Transverse colon (tissue), 4 donors: ENCODE results near the gene SNX15. TPM values are rescaled to one million over a fixed set of nuclear protein-coding genes. Genes with fewer than 3 reads are reported as not detected.

ENCODE experiments used
- DNase-seq: peaks from one replicate; pipeline ENCODE4 v3.0.0-alpha.2; 2019
- H3K27ac ChIP-seq, 4 donors: fragments of 200-600 bp; sonication (generic); 2 replicates each; pipeline ENCODE4 v1.5.1; 2016 to 2018; ENCODE audit warnings: inconsistent platforms in 4 of 4
- H3K27me3 ChIP-seq: fragments of 200-600 bp; sonication (generic); 2 replicates; pipeline ENCODE4 v1.5.1; 2017; ENCODE audit warnings: inconsistent platforms
- H3K36me3 ChIP-seq, 4 donors: fragments of 200-600 bp; sonication (generic); 2 replicates each; pipeline ENCODE4 v1.5.1; 2017 to 2019; ENCODE audit warnings: inconsistent platforms in 4 of 4
- H3K4me1 ChIP-seq, 4 donors: fragments of 200-600 bp; sonication (generic); 2 replicates each; pipeline ENCODE4 v1.5.1; 2017 to 2020; ENCODE audit warnings: inconsistent platforms in 4 of 4
- H3K4me3 ChIP-seq, 4 donors: fragments of 200-600 bp; sonication (generic); 1 replicate in 1 of 4; 2 replicates in 3 of 4; pipeline versions ENCODE4 v1.5.1 to v1.6.1; 2017 to 2019; ENCODE audit warnings: inconsistent platforms in 4 of 4
- H3K9me3 ChIP-seq, 2 donors: fragments of 200-600 bp; sonication (generic); 2 replicates each; pipeline ENCODE4 v1.5.1; 2017 to 2019; ENCODE audit warnings: inconsistent platforms in 2 of 2
- CTCF ChIP-seq, 5 experiments: fragments of 200-600 bp in 3 of 5; fragments of 450-650 bp in 2 of 5; sonication (generic) in 3 of 5; IDR thresholded peaks; 1 replicate in 2 of 5; 2 replicates in 3 of 5; pipeline ENCODE4 v1.5.1; 2016 to 2017; ENCODE audit warnings: antibody characterized with exemption in 5 of 5, inconsistent platforms in 3 of 5, mild to moderate bottlenecking in 2 of 5, moderate library complexity in 1 of 5
- EP300 ChIP-seq: sonication (generic); formaldehyde crosslinking; IDR thresholded peaks from one replicate; pipeline ENCODE4 v1.6.1; 2017; ENCODE audit warnings: antibody characterized with exemption, low read depth
- POLR2A ChIP-seq: fragments of 450-650 bp; IDR thresholded peaks from one replicate; pipeline ENCODE4 v1.6.1; 2016; ENCODE audit warnings: antibody characterized with exemption, mild to moderate bottlenecking, moderate library complexity
- POLR2AphosphoS5 ChIP-seq, 3 donors: sonication (generic); formaldehyde crosslinking; IDR thresholded peaks; one replicate each; pipeline ENCODE4 v1.6.1; 2016; ENCODE audit warnings: antibody characterized with exemption in 3 of 3
- WGBS, 2 donors: methylation state at CpG; one replicate each; pipeline ENCODE4 v1.1.5; 2018; ENCODE audit warnings: low coverage in 1 of 2; 5-methylcytosine and 5-hydroxymethylcytosine counted together
- in situ Hi-C, 4 donors: fragments of 200-750 bp; cut with MboI; loops; one replicate each; pipeline versions ENCODE4 v1.15.0 to v1.15.1; 2017; ENCODE audit warnings: low sequenced_read_pairs in 3 of 4, low pct_ligation_motif_present in 1 of 4, low pct_unique_long_range_greater_than_20kb in 1 of 4
- intact Hi-C: fragments of 100-400 bp; cut with DNase I; formaldehyde crosslinking; loops from one replicate; pipeline ENCODE4 v1.15.1; 2023; ENCODE audit warnings: low total_unique reads
- total RNA-seq, 4 donors: library from RNA; depleted of rRNA; stranded (reverse); fragments of >200 nt; gene quantifications; one replicate each; pipeline ENCODE4 v1.1.0, GENCODE V29; 2016

The SNX15 gene
- total RNA-seq, 4 donors from 2014 or later: 1.9 to 53.3 (median 35.9) TPM

- Histone ChIP-seq H3K4me3 (no peak overlapping the region), H3K9me3 (no peaks in the 10 kb centered on the region), H3K27ac (no peak overlapping the region), H3K36me3 (no peaks in the 10 kb centered on the region), H3K27me3 (no peaks in the 10 kb centered on the region), H3K4me1 (peaks cover 3 to 8% (median 4%) of the 10 kb centered on the region in 4 donors)
- in situ Hi-C loops (no loop called here), intact Hi-C loops (no loop called here)
- WGBS, 2 donors: 68% methylated on average over 7 of the region's 7 CpGs; no CpG with 5 or more reads in 1 of the 2 donors
- DNase-seq: no peak
- TF ChIP-seq POLR2A (no peak), CTCF (IDR thresholded peaks at IDR 0.05) (no peak)
These were observed 19.2 kb upstream of the SNX15 start for GRCh38 chr11:65008016-65008415.

GRCh38 chr11:65008873-65009272 lies 18.4 kb upstream of the SNX15 start:
- Histone ChIP-seq H3K4me1 (peaks cover 7 to 12% (median 8%) of the 10 kb centered on the region in 4 donors), H3K9me3 (no peaks in the 10 kb centered on the region), H3K27ac (no peak overlapping the region), H3K36me3 (no peaks in the 10 kb centered on the region), H3K27me3 (no peaks in the 10 kb centered on the region), H3K4me3 (no peak overlapping the region)
- WGBS, 2 donors: 89 to 91% methylated on average over 2 of the region's 2 CpGs
- TF ChIP-seq POLR2A (no peak), EP300 (no peak), CTCF (IDR thresholded peaks at IDR 0.05) (no peak), POLR2AphosphoS5 (IDR thresholded peaks at IDR 0.05) (no peak)
- in situ Hi-C loops (no loop called here), intact Hi-C loops (no loop called here)
- no peak for DNase-seq

DNA sequence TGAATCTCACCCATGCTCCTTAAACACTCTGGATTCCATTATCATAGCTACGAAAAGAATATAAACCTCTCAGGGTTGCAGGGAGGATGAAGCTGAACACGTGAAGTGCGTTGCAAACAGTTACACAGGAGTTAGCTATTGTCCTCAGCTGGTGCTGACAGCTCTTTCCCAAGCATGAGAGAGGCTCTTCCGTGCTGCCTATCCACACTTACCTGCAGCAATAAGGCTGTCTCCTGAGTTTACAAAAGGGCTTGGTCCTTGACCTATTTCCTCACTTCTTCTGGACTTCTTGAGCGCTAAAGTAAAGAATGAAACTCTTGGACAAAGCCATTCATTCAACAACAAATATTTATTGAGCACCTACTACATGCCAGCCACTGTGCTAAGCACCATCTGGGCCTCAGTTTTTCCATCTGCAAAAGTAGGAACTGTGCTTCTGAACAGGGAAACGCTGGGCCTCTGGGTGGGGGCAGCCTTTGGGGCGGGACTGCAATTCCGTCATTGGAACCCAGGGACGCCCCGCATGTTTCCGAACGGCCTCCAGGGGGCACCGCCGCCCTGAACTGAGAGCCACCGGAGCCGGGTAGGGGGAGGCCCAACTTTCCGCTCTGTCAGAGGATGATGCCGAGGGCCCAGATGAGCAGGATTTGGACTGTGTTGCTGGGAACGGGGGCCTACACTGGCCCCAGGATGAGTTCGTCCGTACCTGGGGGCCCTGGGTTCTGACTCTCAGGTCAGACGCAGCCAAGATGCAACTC lies 13.9 kb upstream of the SNX15 start:
- Histone ChIP-seq H3K9me3 (no peaks in the 10 kb centered on the region), H3K27ac (peak overlapping the region; percentile 98 to 100 (median 100)), H3K27me3 (no peaks in the 10 kb centered on the region), H3K4me1 (peaks cover 15 to 24% (median 17%) of the 10 kb centered on the region in 4 donors), H3K36me3 (no peaks in the 10 kb centered on the region), H3K4me3 (peak overlapping the region; percentile 54 to 74 (median 74))
- in situ Hi-C loops: no loop called here
- peak; percentile 96 for DNase-seq
- TF ChIP-seq EP300: no peak
- peak; percentile 75 for TF ChIP-seq POLR2A
- TF ChIP-seq POLR2AphosphoS5 (IDR thresholded peaks at IDR 0.05): peak; percentile 30 to 83 (median 83)
- TF ChIP-seq CTCF (IDR thresholded peaks at IDR 0.05): peak; percentile 67 to 94 (median 85)
- 11 to 26% methylated on average over 3 to 22 of the region's 22 CpGs for WGBS, 2 donors
- intact Hi-C loops: loop anchor here (5.0 kb wide), 1 partner anchor 99 kb away; the partner anchor contains the start of gene TM7SF2

DNA sequence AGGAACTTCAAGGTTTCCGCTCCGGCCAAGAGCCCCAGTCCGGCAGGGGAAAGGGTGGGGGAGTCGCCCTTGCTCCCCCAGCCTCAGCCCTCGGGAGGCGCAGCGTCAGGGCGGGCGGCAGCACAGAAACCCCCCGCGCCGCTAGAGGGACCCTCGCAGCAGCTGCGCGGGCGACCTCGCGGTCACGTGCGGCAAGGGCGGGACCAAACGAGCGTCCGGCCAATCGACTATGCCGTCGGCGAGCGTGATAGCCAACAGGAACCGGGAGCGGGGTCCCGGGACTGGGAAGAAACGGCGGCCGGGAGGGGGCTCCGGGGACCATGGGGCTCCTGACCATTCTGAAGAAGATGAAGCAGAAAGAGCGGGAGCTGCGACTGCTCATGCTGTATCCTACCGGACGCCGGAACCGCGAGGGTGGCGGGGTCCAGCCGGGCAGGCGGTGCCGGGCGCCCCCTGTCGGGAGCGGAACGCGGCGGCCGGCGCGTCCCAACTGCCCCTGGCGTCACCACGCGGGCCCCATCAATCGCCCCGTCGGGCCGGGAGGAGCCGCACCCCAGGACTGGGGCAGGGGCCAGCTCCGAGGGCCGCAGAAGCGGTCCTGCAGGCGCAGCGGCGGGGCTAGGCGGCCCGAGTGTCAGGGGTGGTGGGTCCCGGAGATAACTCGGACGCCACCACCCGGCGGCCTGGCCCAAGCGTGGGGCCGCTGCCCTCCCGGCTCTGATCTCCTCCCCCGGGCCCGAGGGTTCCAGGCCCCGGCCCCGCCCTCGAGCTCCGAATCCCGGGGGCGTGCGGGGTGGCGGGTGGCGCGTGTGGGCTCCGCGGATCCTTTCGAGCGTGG lies 13.1 kb upstream of the SNX15 start, which contains the start of gene ARL2:
TSS of gene ARL2 (plus strand) at position 273 of the 838 bp plus-strand sequence. CDS start at position 321, 48 bp downstream.
- DNase-seq: peak; percentile 92
- in situ Hi-C loops (no loop called here), intact Hi-C loops (loop anchor here (5.0 kb wide), 1 partner anchor 98 kb away; the partner anchor contains the start of gene TM7SF2)
- TF ChIP-seq CTCF (IDR thresholded peaks at IDR 0.05): peak; percentile 67 to 96 (median 91)
- TF ChIP-seq POLR2A: peak; percentile 51
- peak in 1 of 3 donors; percentile 58 for TF ChIP-seq POLR2AphosphoS5 (IDR thresholded peaks at IDR 0.05)
- TF ChIP-seq EP300: no peak
- Histone ChIP-seq H3K36me3 (no peaks in the 10 kb centered on the region), H3K27ac (peak within 1 kb of the TSS; percentile 98 to 100 (median 100)), H3K4me3 (peak within 1 kb of the TSS; percentile 54 to 74 (median 74)), H3K9me3 (no peaks in the 10 kb centered on the region), H3K4me1 (peaks cover 15 to 24% (median 17%) of the 10 kb centered on the region in 4 donors), H3K27me3 (no peaks in the 10 kb centered on the region)
- 0% methylated on average over 46 of the region's 96 CpGs; no CpG with 5 or more reads in 1 of the 2 donors for WGBS, 2 donors
